Measurements from ENCODE around the gene SSNA1.

DNA sequence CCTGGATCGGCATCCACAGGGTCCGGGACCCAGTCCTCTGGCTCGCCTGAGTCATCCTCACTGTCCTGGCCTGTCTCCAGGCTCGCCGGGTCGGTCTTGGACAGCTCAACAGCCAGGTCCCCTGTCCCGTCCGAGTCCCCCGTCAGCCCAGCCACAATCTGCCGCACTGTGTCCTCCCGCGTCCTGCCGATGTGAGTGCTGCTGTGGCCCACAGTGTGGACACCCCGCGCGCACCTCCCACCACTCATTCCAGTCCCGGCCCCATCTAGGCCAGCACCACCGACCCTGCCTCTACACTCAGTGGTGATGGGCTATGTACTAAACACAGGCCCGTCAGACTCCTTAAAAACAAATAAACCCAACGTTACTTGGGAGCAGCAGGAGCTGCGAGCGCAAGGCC lies 6.8 kb upstream of the SSNA1 start:
- TF ChIP-seq, protein P1, sequence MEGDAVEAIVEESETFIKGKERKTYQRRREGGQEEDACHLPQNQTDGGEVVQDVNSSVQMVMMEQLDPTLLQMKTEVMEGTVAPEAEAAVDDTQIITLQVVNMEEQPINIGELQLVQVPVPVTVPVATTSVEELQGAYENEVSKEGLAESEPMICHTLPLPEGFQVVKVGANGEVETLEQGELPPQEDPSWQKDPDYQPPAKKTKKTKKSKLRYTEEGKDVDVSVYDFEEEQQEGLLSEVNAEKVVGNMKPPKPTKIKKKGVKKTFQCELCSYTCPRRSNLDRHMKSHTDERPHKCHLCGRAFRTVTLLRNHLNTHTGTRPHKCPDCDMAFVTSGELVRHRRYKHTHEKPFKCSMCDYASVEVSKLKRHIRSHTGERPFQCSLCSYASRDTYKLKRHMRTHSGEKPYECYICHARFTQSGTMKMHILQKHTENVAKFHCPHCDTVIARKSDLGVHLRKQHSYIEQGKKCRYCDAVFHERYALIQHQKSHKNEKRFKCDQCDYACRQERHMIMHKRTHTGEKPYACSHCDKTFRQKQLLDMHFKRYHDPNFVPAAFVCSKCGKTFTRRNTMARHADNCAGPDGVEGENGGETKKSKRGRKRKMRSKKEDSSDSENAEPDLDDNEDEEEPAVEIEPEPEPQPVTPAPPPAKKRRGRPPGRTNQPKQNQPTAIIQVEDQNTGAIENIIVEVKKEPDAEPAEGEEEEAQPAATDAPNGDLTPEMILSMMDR (IDR thresholded peaks at IDR 0.05) = no peak
- no peak for TF ChIP-seq EP300 (IDR thresholded peaks at IDR 0.05)
- TF ChIP-seq POLR2A (IDR thresholded peaks at IDR 0.05) = no peak

Data from tibial nerve (tissue), 4 donors.